ENCODE measurements around the gene C9orf85. TPM values are rescaled to one million over a fixed set of nuclear protein-coding genes. Genes with fewer than 3 reads are reported as not detected.
"Not testable (repeated sequence)": the region's sequence is repeated elsewhere in the genome, so short reads cannot be mapped to it uniquely, and the experiment has no call there.

C9orf85 gene
- total and polyA plus RNA-seq, 8 donors: 2.2 to 68.3 (median 8.4) TPM

GRCh38 chr9:71944754-71945375 is 33.4 kb downstream of the C9orf85 start:
- Histone ChIP-seq H3K36me3 (peaks cover 0 to 16% (median 14%) of the 10 kb centered on the region in 4 donors), H3K4me3 (no peak overlapping the region), H3K9me3 (no peaks in the 10 kb centered on the region), H3K4me1 (peaks cover 0 to 21% (median 7%) of the 10 kb centered on the region in 4 donors), H3K27me3 (no peaks in the 10 kb centered on the region), H3K27ac (peak overlapping the region in 1 of 5 donors; percentile 55)
- DNase-seq: peak in 1 of 2 donors; percentile 64
- 29 to 46% (median 40%) methylated on average over 2 of the region's 2 CpGs for WGBS, 5 donors
- intact Hi-C loops (cut with DNase I; ENCODE audit: low total_unique reads): no loop called here
- TF ChIP-seq POLR2A (IDR thresholded peaks at IDR 0.05) (no peak), POLR2AphosphoS5 (IDR thresholded peaks at IDR 0.05) (no peak), EP300 (IDR thresholded peaks at IDR 0.05) (no peak), CTCF (IDR thresholded peaks at IDR 0.05) (no peak)

- H3K9me3 ChIP-seq; DNase-seq; H3K4me1 ChIP-seq; intact Hi-C loops (cut with DNase I; ENCODE audit: low total_unique reads); H3K27ac ChIP-seq; H3K4me3 ChIP-seq; H3K27me3 ChIP-seq: not testable (repeated sequence)
- peaks cover 0 to 43% (median 20%) of the 10 kb centered on the region in 4 donors for H3K36me3 ChIP-seq
- 79 to 87% (median 83%) methylated on average over 2 of the region's 2 CpGs for WGBS, 5 donors
These were observed 43.2 kb downstream of the C9orf85 start for GRCh38 chr9:71954652-71955051.

GRCh38 chr9:71955300-71955915 is 44.0 kb downstream of the C9orf85 start:
- intact Hi-C loops (cut with DNase I; ENCODE audit: low total_unique reads): no loop called here
- Histone ChIP-seq H3K36me3 (peaks cover 0 to 37% (median 13%) of the 10 kb centered on the region in 4 donors), H3K4me3 (no peak overlapping the region), H3K9me3 (no peaks in the 10 kb centered on the region), H3K4me1 (peaks cover 0 to 7% (median 0%) of the 10 kb centered on the region in 4 donors), H3K27ac (no peak overlapping the region), H3K27me3 (no peaks in the 10 kb centered on the region)
- no peak for DNase-seq
- 42 to 59% (median 48%) methylated on average over 1 of the region's 1 CpG for WGBS, 5 donors
- TF ChIP-seq POLR2A (IDR thresholded peaks at IDR 0.05) (no peak), POLR2AphosphoS5 (IDR thresholded peaks at IDR 0.05) (no peak), CTCF (IDR thresholded peaks at IDR 0.05) (no peak), EP300 (IDR thresholded peaks at IDR 0.05) (no peak)

- intact Hi-C loops (cut with DNase I; ENCODE audit: low total_unique reads): no loop called here
- peaks cover 0 to 21% (median 15%) of the 10 kb centered on the region in 4 donors for H3K36me3 ChIP-seq
- no peak overlapping the region for H3K4me3 ChIP-seq
- whole genome bisulfite sequencing, 5 donors: 32 to 54% (median 37%) methylated on average over 4 of the region's 4 CpGs
- peak overlapping the region; percentile 2 to 86 (median 67) for H3K27ac ChIP-seq
- no peaks in the 10 kb centered on the region for H3K9me3 ChIP-seq
- DNase-seq: peak in 1 of 2 donors; percentile 81
- TF ChIP-seq EP300 (IDR thresholded peaks at IDR 0.05) (no peak), POLR2AphosphoS5 (IDR thresholded peaks at IDR 0.05) (peak in 1 of 3 donors; percentile 25)
- no peaks in the 10 kb centered on the region for H3K27me3 ChIP-seq
- no peaks in the 10 kb centered on the region for H3K4me1 ChIP-seq
These were observed 50.9 kb downstream of the C9orf85 start for GRCh38 chr9:71962328-71962727.

- H3K36me3 ChIP-seq: peaks cover 0 to 21% (median 15%) of the 10 kb centered on the region in 4 donors
- H3K4me3 ChIP-seq; H3K9me3 ChIP-seq; intact Hi-C loops (cut with DNase I; ENCODE audit: low total_unique reads); H3K4me1 ChIP-seq; H3K27me3 ChIP-seq; DNase-seq: not testable (repeated sequence)
- WGBS, 5 donors: 91 to 94% (median 92%) methylated on average over 21 to 29 of the region's 29 CpGs
- H3K27ac ChIP-seq: peak overlapping the region in 1 of 5 donors; percentile 31
These were observed 52.1 kb downstream of the C9orf85 start for GRCh38 chr9:71963471-71963996.

Data from stomach (tissue), 9 donors.